HG02840 (cell line): ENCODE data around the gene GRB10.
"Not testable (repeated sequence)": the region's sequence is repeated elsewhere in the genome, so short reads cannot be mapped to it uniquely, and the experiment has no call there.

Experiments used
- ATAC-seq: cut with Tn5 transposase; IDR thresholded peaks from one replicate; pipeline ENCODE4 v1.9.1; 2021; ENCODE audit warnings: mild to moderate bottlenecking, moderate library complexity, moderate number of reproducible peaks; ENCODE audit not compliant: unreplicated experiment, low FRiP score

GRB10 gene

DNA sequence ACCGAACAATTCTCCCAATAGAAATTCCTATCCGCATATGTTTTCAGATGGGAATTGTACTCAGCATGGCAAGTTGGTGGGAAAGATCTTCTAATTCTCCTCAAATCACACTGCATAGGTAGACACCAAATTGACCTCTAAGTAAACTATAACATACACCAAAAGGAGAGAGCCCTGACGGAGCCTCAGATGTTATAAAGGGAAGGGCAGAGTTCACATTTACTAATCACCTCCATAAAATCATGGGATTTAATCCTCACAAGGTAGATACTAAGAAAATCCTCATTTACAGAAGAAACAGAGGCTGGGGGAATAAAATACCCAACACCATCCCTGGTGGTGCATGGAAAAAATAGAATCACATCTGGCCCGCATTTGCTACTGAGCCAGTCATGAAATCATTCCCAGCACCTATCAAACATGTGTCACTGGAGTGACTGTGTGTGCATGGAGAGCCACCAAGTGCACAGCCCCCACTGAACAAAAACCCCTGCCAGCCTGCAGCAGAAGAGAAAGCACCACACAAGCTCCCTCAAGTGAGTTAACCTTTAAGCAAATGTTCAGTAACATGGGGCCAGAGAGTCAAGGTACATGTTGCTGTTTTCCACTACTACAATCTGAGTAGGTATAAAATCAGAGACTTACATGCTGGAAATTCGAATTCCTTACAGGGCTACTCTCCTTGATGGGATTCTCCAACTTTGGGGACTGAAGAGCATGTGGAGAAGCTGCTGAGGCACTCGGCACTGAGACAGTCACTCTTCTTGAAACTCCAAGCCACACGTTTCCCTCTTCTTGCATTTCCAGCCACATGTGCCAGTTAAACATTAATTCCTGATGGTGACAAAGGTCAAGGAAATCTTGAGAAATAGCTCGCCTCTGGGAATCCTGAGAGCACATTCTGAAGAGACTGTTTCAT, 217.8 kb downstream of the GRB10 start, which contains the start of gene DDC:
Gene DDC (minus strand): TSS at position 766 of the 919 bp plus-strand sequence. CDS start 21,320 bp downstream, outside the sequence.
- no peak for ATAC-seq

GRCh38 chr7:50564171-50564570, 218.5 kb downstream of the GRB10 start:
- ATAC-seq: no peak

GRCh38 chr7:50562136-50562535, 220.6 kb downstream of the GRB10 start:
- no peak for ATAC-seq

DNA sequence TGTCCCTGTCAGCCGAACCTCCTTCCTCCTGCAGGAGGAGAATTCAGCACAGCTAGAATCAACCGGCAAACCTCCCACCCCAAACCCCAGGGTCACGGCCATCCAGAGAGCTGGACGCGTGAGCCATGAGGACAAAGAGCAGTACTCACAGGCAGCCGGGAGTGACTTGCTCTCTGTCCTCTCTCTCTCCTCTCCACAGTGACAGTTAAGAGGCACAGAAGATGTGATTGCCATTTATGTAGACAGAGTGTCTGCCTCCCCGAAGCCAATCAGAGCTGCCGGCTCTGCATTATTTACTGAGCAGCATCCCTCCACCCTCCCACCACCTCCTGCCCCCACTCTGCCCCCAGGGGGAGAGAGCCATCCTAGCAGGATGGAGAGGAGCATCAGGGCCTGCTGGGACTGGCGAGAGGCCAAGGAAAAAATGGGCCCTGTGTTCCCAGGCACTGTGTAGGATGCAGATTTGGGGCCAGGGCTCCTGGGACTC, 221.8 kb downstream of the GRB10 start:
- ATAC-seq: no peak

GRCh38 chr7:50559881-50560280, 222.8 kb downstream of the GRB10 start:
- no peak for ATAC-seq

DNA sequence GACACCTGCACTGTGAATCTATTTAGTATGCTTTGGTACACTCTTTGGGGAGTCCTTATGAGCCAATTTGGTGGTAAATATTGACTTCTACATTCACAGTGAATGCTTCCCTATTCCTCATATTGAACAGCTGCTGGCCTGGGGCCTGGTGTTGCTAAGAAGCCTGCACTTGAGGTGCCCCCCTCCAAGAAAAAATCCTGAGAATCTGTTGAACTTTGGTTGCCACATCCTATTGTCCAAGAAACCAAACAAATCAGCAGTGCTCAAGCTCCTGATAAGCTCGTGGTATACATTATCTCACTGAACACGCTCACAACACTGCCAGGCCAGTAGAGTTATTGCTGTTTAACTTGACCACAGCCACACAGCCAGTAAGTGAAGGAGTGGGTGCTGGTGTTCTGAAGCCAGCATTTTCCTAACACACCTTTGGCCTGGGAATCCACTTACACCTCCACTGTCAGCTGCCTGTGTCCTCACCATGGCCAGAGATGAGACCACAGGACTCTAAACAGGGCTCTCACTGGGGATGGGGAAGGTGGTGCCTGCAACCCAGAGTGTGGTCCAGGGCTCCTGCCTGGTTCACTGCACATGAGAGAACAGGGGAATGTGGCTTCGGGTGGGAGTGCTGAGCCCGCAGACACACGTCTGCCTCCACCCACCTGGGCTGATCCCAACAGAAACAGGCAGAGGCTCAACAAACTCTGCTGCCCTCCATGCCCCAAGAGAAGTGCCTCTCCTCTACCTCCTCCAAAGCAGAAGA, 224.2 kb downstream of the GRB10 start:
- ATAC-seq: no peak

GRCh38 chr7:50557099-50557498, 225.6 kb downstream of the GRB10 start:
- no peak for ATAC-seq

GRCh38 chr7:50556247-50556991, 226.3 kb downstream of the GRB10 start:
- no peak for ATAC-seq

GRCh38 chr7:50555594-50556140, 227.0 kb downstream of the GRB10 start:
- ATAC-seq: no peak

DNA sequence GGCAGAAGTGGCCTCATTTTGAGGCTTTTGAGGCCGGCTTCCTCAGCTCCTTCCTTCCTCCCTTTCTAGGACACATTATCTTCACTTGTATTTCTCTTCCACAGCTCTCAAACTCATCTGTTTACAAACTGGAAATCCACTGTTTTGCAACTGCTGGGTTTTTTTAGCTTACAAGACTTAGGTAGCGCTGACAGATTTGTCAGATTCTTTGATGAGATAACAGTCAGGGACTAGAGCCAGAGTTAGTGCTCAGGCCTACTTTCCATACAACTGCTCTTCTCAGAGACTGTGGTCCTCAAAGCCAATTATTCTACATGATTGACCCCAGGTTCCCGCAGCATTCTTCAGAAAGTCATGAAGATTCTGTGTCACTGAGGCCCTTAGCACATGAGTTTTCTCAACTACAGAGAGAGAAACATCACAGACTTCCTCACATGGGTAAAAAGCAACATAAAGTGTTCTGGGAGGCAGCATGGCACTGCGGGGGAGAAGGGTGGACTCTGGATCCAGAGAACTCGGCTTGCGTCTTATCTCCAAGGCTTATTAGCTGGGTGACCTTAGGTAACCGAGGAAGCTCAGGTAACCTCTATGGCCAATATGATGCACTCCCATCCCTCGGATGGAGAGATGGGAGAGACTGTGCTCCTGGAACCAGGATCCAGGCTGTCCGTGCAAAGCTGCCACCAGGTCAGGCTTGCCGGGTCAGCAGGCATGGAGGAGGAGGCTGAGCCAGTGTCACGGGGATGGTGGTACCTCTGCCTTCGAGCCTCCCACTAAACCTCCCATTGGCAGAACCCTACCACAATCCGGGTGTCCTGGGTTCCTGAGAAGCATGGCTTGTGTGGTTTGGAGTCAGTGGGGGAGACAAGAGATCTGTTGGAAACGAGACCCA, 228.0 kb downstream of the GRB10 start:
- no peak for ATAC-seq

- ATAC-seq: no peak
These were observed 228.7 kb downstream of the GRB10 start for GRCh38 chr7:50553973-50554372.

GRCh38 chr7:50552921-50553320, 229.8 kb downstream of the GRB10 start:
- no peak for ATAC-seq

- ATAC-seq: no peak
These were observed 230.6 kb downstream of the GRB10 start for GRCh38 chr7:50552139-50552538.

- ATAC-seq: not testable (repeated sequence)
These were observed 237.1 kb downstream of the GRB10 start for GRCh38 chr7:50545613-50546012.

- ATAC-seq: no peak
These were observed 237.7 kb downstream of the GRB10 start for GRCh38 chr7:50544992-50545391.

DNA sequence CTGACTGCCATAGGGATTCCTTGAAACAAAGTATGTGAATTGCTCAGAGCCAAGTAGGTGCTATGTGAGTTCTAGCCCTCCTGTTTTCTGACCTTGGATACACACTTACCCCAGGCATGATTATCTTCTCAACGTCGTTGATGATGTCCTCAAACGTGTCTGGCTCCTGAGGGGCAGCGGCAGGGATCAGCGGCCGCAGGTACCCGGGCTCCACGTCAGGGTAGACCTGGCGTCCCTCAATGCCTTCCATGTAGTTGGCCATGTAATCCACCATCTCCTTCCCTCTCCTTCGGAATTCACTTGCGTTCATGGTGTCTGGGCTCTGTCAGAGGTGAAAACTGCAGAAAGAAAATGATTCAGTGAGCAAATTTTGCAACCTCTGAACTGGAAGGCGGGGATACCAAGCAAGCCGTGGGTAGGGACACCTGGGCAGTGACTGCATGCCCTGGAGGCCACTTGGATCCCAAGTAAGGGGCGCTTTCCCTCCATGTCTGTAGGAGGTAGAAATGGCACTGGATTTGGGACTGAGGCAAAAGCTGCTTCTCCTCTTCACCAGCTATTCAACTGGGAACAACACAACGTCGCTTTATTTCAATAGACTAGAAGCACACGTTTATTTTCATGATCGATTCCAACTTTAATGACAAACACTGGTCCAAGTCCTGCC, 238.8 kb downstream of the GRB10 start:
- no peak for ATAC-seq

- ATAC-seq: no peak
These were observed 240.6 kb downstream of the GRB10 start for GRCh38 chr7:50542132-50542531.

GRCh38 chr7:50540785-50541579, 241.7 kb downstream of the GRB10 start:
- no peak for ATAC-seq
